A549 treated with RU486 at 1 μM for 4 hours (cell line): ENCODE measurements around the gene RAD54L2. TPM values are rescaled to one million over a fixed set of nuclear protein-coding genes. Genes with fewer than 3 reads are reported as not detected.

ENCODE experiments used
- total RNA-seq: library from RNA; stranded (reverse); fragments of 200-300 nt; extraction: Qiagen RNA extraction; gene quantifications from 5 replicates; pipeline ENCODE4 v1.2.3, GENCODE V29; 2022; ENCODE audit warnings: low read depth

The RAD54L2 gene, protein sequence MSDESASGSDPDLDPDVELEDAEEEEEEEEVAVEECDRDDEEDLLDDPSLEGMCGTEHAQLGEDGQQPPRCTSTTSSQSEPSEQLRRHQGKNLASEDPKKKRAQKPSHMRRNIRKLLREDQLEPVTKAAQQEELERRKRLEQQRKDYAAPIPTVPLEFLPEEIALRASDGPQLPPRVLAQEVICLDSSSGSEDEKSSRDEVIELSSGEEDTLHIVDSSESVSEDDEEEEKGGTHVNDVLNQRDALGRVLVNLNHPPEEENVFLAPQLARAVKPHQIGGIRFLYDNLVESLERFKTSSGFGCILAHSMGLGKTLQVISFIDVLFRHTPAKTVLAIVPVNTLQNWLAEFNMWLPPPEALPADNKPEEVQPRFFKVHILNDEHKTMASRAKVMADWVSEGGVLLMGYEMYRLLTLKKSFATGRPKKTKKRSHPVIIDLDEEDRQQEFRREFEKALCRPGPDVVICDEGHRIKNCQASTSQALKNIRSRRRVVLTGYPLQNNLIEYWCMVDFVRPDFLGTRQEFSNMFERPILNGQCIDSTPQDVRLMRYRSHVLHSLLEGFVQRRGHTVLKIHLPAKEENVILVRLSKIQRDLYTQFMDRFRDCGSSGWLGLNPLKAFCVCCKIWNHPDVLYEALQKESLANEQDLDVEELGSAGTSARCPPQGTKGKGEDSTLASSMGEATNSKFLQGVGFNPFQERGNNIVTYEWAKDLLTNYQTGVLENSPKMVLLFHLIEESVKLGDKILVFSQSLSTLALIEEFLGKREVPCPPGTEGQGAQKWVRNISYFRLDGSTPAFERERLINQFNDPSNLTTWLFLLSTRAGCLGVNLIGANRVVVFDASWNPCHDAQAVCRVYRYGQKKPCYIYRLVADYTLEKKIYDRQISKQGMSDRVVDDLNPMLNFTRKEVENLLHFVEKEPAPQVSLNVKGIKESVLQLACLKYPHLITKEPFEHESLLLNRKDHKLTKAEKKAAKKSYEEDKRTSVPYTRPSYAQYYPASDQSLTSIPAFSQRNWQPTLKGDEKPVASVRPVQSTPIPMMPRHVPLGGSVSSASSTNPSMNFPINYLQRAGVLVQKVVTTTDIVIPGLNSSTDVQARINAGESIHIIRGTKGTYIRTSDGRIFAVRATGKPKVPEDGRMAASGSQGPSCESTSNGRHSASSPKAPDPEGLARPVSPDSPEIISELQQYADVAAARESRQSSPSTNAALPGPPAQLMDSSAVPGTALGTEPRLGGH (N-terminal part only)
- 3.8 to 4.8 TPM (median 4.1 TPM) in 5 replicates for total RNA-seq

DNA sequence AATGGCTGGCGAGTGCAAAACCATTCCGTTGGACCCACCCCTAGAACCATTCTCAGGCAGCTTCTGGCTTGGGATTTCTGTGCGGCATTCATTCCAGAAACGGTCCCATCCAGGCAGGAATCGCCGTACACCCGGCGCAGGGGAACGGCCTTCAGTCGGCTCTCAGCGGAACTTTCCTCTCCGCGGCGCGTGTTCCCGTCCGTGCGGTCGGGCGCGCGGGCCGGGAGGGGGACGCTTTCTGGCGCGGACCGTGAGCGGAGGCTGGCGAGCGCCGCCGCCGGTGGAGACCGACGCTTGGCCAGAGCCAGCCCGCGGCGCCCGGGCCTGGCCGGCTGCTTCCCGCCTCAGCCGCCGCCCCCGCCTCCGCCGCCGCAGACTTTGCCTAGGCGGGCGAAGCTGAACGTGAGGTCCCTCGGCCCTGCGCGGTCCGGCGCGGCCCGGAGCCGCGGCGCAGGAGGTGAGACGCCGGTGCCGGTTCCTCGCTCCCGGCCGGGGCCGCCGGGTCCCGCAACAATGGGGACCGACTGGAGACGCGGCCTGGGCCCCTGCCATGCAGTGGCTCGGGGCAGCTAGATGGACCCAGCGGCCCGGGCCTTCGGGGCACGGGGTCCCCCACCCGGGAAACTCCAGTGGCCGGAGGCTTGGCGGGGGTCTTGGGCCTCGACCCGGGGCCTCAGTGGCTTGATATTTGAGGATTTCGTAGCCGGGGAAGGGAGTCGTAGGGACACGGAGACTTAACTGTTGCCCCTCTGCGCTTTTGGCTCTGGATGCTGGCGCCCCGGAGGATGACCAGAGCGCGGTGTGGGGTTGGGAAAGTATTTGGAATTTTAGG is at the start of gene RAD54L2:
TSS of gene RAD54L2 (plus strand) at position 261 of the 832 bp plus-strand sequence. CDS start 51,702 bp downstream, outside the sequence.

Other genes starting within 250 kb of the RAD54L2 start
- 101 to 135 TPM (median 114 TPM) in 5 replicates for gene MANF, start 153.4 kb upstream of the RAD54L2 start, total RNA-seq
- gene RBM15B, start 147.4 kb upstream of the RAD54L2 start, total RNA-seq: 17.0 to 21.3 TPM (median 19.7 TPM) in 5 replicates
- 12.3 to 14.2 TPM (median 13.2 TPM) in 5 replicates for gene DCAF1, start 38.7 kb upstream of the RAD54L2 start, total RNA-seq
- 56.4 to 70.3 TPM (median 66.8 TPM) in 5 replicates for gene TEX264, start 132.5 kb downstream of the RAD54L2 start, total RNA-seq
- 0.03 to 0.05 TPM in 2 of 5 replicates, not detected in the others for gene GRM2, start 168.3 kb downstream of the RAD54L2 start, total RNA-seq
- not detected in 5 replicates for gene IQCF6, start 240.5 kb downstream of the RAD54L2 start, total RNA-seq